ENCODE results near the gene CDH9.
"Not testable (repeated sequence)": the region's sequence is repeated elsewhere in the genome, so short reads cannot be mapped to it uniquely, and the experiment has no call there.

Gene CDH9

DNA sequence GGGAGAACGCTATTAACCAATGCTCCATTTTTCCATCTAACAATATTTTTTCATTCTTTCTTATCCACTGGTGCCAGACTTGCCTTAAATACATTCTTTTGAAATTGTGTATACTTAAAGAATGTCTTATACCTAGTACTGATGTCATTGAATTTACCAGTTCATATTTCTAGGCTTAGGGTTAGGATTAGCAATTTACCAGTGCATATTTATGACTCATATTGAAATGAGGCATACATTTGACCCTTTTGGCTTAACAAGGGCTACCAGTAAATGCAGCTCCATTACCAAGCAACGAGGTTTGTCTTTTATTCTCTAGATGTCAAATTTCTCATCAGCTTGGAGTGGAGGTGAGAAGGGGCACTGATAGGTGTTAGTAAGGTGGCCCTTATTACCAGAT is 89.5 kb downstream of the CDH9 start:
- no peak for DNase-seq

DNA sequence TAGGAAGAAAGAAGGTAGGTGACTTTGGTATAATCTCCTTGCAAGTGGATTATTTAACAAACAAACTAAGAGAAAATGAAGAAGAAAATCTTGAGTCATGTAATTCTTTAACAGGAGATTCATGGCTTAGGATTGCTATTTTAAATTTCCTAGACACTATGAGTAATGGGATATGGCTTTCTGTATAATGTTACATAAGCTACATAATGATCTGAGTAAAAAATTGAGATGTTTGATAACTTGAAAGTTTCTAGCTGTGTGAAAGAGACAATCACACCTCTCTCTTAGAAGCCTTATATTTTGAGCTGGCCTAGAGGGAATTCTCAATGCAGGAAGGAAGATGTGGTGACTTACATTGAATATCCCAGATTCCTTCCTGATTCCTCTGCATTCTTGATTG is 92.5 kb downstream of the CDH9 start:
- no peak for DNase-seq

DNA sequence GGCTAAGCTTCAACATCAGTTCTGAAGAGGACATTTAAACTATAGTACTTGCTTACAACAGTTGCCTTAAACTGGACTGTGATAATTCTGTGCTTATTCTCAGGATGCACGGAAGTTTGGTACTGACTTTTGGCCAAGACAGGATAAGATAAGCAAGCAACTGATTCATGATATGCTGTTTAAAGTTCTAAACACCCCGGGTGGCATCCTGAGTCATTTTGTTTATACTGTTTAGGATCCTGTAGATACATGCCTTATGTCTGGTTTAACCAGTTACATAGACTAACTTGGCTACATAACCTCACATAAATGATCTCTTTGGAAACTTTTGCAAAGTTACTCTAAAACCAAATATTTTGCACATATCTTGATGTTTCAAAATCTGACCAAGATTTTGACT is 95.9 kb downstream of the CDH9 start:
- DNase-seq = no peak

DNA sequence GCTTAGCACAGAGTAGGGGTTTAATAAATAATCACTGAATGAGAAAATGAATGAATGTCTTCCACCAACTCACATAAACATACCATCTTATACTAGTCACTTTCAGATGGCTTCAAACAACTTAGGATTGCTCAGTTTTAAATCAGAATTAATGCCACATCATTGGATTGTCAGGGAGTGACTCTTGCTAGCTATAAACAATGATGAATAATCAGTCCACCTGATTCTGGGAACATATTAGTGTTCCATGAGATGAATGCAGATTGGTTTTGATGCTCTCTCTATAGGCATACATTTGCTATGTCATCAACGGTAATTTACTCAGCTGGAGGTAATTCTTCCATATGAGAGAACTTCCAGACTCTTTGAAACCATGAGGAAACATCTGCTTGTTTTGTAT is 97.4 kb downstream of the CDH9 start:
- no peak for DNase-seq

DNA sequence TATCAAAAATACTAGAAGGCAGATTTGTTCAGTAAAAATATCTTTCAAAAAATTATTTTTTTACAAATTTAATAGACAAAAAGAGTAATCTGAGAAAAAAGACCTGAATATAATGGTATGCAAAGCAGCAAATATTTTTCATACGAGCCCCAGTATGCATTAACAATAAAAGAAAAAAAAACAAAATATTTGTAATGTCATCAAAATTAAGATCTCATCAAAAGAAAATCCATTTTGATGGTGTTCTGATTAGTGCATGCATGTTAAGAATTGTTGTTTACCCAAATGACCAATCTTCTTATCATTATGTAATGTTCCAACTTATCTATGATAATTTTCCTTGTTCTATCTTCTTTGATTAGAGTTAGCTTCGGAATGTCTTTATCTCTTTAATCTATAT is 106.1 kb downstream of the CDH9 start:
- no peak for DNase-seq

DNA sequence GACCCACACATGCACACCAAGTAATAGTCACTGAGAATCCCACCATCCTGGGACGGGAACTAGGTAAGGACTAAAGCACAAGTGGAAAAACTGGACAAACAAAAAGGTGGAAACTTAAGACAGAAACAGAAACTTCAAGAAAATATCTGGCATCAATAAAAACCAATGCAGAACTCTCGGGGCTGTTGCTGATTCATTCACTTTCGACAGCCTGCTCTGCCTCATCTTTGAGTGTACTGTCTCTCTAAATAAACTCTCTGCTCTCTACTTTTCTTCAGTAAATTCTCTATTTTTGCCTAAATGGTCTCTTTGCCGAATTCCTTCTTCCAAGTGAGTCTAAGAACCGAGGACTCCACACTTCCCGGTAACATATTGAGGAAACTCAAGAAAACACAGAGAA is 116.9 kb downstream of the CDH9 start:
- no peak for DNase-seq

DNA sequence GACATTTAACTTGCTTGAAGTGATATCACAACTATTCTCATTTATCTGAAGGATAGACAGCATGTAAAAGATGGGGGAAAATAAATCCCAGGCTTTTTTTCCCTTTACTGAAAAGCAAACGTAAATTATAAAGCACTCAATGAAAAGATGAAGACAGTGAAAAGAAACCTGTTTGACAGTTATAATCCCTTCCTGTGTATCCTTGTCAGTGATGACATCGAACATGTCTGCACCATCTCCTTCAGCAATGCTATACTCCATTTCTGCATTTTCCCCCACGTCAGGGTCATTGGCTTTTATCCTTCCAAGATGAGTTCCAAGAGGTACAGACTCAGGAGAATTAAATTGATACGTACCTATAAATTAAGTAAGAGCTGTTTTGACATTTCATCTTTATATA is 134.9 kb downstream of the CDH9 start:
- DNase-seq = no peak

DNA sequence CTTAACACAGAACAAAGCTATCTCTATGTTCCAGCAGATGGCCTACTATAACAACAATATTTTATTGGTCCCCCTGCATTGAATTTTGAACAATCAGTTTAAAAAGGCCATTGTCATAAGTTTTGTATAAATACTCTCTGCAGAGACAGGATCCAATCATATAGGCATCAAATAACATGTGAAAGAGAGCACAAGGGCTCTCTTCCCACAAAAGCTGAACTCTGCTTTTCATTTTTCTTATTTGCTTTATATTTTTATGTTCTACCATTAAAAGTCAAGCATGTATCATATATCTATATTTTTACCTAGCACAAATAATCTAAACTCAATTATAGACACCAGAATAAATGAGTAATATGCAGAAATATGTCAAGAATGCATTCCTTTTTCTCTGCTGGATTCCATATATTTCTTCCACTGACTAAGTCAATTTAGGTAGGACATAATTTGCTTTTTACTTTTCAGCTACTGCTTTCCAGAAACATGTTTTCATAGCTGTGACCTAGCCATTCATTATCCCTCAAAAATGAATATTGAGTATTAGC is 143.6 kb downstream of the CDH9 start:
- DNase-seq = no peak

DNA sequence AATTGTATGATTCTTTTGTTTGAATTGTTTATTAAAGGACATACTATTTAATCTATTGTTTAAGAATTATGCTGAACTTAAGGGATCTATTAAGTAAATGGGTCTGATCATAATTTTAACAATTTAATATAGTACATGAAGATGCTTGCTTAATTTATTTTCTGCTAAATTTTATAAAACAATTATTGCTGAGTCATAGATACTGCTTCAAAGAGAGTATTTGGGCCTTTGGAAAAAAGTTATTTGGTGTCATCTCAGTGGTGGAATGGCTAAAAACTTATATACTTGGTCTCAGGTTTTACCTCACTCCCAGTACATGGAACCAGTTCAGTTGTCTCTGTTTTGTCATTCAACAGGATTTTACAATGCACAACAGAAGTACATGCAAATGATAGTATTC is 145.3 kb downstream of the CDH9 start:
- no peak for DNase-seq

DNA sequence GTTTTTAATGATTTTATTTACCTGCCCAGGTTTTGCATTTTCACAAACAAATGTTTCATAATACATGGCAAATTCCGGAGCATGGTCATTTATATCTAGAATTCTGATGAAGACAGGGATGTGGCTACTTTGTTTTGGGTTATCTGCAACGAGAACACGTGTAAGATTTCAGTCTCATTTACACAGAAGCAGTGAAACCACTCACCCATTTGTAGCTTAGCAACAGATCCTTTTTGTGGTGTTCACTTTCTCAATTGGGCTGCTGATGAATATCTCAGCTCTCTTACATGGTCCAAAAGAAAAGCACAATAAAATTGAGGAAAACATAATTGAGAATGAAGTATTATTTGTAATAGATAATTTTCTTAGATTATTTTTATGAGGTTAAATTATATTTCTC is 148.6 kb downstream of the CDH9 start:
- DNase-seq = no peak

DNA sequence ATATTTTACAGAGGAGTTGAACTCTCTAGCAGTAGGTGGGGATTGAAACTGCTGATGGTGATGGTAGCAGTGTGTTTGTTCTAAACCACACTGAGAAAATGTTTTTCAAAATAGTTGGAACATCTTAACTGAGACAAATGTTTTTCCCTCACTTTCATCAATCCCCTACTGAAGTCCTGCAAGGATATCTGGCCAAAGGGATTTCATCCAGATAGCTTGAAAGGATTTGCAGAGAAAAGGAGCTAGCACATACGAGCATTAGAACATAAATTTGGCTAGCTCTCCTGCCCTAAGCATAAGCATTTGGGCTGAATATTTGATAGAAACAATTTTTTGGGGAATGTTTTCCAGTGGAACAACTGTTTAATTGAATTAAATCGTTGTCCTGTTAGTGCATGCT is 153.9 kb downstream of the CDH9 start:
- no peak for DNase-seq

DNA sequence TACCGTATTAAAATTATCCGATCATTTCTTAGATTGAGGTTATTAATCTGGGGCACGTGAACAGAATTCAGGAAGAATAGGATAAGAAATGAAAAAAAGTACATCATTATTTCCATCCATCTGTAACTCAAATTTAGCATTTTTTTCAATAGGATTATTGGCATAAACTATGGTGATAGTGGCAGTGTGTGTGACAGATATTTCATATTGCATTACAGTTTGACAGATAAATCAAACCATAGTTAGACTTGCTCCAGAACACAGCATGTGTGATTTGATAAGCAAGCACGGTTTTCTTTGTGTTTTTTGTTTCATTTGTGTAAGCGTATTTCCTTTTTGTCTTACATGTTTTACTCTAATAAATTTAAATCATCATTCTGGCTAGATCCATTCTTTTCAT is 155.0 kb downstream of the CDH9 start:
- DNase-seq = no peak

DNA sequence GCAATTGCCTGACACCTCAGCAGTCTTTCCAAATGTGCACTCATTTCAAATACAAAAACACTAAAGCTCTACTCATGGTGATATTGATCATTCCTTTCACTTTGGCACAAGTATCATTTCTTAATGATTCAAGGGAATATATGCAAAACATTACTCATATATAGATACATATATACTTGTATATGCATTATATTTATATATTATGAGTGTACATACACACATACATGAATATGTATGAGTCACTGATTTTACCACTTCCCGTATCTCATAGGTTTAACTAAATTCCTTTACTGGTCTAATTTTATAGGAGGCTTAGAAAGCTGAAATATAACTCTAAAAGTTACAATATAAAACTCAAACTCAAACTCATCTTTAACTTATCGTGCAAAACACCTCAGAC is 156.5 kb downstream of the CDH9 start:
- DNase-seq = no peak

DNA sequence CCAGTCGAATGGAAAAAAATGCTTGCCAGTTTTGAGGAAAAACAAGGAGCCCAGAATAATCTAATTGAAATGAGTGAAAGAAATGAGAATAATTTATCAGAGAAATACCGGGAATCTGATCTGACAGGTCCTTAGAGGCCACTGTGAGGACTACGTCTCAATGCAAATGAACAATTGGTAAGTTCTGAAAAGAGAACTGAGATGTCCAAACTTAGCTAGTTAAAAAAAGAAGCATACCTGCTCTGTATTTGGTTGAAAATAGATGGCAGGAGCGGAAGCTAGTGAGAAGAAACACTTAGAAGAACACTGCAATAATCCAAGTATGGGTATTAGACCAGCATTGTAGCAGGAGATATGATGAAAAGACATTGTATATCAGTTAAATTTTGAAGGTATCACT is 161.2 kb downstream of the CDH9 start:
- DNase-seq = no peak

DNA sequence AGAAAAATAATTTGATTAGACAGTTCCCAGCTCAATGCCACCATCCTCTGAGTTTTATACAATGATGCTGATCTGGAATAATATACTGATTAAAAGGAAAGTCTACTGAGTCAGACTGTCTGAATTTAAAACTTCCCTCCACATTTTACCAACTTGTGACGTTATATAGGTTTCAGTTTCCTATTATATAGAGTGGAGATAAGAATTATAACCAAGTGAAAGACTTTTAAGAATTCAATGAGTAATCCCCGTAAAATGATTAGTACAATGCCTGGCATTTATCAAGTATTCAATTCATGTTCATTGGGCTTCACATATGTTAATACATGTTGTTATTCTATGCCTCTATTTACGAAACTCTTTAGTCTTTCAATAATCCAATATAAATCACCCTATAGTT is 166.0 kb downstream of the CDH9 start:
- no peak for DNase-seq

DNA sequence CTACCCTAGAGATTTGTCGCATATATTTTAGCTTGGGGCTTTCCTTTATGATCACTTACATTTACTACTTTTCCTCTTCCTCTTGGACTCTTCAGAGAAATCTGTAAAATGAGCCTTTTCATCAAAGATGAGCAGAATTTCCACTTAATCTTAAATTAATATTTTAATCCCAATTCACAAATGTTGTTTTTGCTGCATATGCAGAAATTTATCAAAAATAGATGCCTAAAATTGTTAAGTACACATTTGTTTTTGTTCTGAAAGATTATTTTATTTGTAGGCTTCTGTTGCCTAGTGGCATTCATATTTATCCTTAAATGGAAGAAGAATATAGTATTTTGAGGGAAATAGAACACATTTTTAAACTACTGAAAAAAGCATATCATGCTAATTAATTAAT is 168.6 kb downstream of the CDH9 start:
- no peak for DNase-seq

DNA sequence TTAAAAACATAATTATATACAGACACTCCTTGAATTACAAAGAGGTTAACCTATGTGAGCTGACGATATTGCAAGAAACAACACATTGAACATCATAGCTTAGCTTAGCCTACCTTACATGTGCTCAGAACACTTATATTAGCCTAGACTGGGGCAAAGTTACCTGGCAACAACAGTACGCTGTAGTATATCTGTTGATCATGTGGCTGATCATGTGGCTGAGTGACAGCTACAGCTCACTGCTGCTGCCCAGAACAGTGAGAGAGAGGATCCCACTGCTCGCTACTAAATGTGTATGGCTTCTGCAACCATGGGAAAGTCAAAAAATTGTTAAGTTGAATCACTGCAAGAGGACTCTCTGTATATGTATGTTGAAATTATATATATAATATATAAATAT is 169.9 kb downstream of the CDH9 start:
- no peak for DNase-seq

DNA sequence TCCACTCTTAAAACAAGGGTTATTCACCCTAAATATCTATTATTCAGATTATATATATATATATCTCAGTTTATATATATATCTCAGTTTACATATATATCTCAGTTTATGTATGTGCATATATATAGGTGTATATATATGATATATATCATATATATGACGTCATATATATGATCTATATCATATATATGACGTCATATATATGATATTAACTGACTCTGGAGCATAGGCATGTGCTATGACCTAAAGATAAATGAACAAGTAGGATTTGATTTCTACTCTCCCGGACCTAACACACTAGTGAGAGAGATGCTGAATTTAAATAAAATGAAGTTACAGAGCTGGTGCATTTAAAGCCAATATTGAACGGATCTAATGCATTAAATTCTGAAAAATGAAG is 174.3 kb downstream of the CDH9 start:
- DNase-seq = no peak

DNA sequence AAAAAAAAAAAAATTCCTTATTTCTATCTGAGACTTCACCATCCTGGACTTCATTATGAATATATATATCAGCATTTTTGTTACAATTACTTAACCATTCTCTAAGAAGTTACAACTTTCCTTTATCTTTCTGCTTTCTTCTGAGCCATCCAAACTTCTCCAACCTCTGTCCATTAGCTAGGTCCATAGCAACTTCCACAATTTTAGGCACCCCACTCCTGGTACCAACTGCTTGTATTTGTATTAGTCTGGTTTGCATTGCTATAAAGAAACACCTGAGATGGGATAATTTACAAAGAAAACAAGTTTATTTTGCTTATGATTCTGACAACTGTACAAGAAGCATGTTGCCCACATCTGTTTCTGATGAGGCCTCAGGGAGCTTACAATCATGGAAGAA is 182.1 kb downstream of the CDH9 start:
- DNase-seq = no peak

DNA sequence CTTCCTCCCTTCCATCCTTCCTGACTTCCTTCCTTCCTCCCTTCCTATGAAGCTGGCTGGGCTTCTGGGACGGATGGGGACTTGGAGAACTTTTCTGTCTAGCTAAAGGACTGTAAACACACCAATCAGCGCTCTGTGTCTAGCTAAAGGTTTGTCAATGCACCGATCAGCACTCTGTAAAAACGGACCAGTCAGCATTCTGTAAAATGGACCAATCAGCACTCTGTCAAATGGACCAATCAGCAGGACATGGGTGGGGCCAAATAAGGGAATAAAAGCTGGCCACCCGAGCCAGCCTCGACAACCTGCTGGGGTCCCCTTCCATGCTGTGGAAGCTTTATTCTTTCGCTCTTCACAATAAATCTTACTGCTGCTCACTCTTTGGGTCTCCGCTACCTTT is 185.9 kb downstream of the CDH9 start:
- DNase-seq = not testable (repeated sequence)

DNA sequence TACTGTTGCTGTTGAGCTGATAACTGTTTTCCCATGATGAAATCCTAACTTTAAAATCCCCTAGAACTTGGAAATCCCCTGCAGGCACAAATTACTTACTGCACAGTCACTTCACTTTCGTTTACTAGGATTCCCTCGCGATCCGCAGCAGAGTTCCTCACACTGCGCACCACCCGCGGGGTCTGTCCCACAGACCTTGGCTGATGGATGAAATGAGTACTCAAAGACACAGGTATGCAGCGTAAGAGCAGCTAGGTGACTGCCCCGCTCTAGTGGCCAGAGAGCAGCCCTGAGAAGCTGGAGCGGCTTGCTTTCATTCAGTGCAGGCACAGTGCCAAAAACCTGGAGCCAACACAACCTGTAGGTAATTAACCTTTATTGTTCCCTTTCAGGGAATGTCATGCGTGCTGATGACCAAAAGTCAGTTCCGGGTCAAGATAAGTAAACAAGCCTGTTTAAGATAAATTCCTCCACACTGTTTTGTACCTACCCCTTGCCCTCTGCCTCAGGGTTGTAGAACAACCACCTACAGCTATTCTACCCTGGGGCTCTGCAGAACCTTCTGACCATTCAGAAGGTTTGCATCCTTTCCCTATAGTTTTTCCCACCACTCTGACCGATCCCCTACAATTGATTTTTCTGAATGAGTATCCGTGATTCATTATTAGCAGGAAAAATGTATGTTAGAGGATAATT is 191.2 kb downstream of the CDH9 start:
- no peak for DNase-seq

DNA sequence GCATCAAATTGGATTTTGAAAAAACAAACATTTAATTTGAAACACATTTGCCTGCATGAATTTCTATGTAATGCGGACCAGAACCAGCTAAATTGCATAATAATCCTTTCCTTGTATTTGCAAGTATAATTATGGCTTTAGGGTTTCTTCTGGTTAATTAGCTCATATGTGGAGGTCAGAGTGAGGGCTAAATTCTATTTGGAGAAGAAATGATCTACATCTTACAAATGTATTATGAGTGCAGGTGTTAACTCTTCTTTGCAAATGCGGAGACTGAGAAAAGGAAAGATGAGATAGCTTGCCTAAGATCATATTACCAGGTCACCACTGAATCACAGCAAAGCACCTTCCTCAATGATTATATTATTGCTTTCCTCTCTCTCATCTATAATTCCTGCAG is 194.7 kb downstream of the CDH9 start:
- DNase-seq = no peak

DNA sequence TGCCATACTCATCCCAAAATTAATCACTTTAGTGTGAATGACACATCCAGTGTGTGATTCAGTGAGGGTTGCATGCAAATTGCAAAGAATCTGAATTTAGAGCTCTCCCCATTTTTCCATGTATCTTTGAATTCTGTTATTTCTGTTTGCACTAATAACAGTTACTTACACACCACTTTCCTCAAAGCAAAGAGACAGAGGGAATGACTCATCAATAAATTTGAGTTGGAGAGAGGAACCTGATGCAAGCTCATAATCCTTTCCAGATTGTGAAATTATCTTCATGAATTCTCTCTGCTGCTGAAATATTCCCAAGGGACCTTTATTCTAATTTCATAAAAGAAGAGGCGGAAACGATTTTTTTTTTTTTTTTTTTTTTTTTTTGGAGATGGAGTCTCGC is 204.8 kb downstream of the CDH9 start:
- DNase-seq = no peak
